LoVo (cell line): ENCODE measurements around the gene SH3GLB1.

ENCODE experiments used
- DNase-seq: peaks from one replicate; pipeline ENCODE4 v3.0.0-alpha.2; 2016; ENCODE audit warnings: low spot score

Gene SH3GLB1

DNA sequence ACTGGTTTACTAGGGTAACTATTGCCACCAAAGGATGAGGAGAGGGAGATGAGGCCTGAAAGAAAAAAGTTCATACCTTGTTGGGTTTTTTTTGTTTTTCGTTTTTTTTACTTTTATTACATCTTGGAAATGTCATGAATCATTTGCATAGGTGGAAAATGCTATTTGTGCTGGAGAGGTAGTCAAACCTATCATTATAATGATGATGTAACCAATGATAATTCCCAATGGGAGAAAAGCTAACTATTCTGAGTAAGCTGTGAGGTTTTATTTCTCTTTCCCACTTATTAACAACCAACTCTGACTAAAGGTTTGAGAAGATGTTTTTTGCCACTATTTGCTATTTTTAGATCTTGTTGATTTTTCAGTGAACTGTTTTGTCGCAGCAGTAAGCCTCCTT, 29.0 kb downstream of the SH3GLB1 start:
- DNase-seq = no peak

DNA sequence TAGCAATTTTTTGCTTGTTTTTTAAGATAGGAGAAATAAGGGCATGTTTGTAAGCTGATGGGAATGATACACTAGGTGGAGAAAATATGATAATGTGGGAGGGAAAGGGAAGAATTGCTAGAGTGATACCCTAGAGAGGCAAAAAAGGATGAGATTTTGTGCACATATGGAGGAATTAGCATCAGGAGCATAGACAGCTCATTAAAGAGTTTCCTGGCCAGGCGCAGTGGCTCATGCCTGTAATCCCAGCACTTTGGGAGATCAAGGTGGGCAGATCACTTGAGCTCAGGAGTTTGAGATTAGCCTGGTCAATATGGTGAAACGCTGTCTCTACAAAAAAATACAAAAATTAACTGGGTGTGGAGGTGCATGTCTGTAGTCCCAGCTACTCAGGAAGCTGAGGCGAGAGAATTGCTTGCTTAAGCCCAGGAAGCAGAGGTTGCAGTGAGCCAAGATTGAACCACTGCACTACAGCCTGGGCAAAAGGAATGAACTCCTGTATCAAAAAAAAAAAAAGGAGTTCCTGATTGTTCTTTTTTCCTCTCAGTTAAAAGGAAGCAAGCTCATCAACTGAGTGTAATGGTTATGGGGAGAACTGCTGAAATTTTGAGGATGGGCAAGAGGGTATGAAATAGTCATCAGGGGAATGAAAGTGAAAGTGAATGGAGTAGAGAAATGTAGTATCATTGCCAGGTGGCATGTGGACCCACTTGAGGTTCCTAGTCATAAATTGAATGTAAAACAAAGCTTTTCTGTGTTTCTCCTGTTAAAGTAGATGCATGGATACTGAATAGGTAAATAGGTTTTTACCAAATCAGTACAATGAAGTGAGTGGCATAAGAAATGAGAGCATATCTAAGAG, 35.5 kb downstream of the SH3GLB1 start:
- DNase-seq = no peak

DNA sequence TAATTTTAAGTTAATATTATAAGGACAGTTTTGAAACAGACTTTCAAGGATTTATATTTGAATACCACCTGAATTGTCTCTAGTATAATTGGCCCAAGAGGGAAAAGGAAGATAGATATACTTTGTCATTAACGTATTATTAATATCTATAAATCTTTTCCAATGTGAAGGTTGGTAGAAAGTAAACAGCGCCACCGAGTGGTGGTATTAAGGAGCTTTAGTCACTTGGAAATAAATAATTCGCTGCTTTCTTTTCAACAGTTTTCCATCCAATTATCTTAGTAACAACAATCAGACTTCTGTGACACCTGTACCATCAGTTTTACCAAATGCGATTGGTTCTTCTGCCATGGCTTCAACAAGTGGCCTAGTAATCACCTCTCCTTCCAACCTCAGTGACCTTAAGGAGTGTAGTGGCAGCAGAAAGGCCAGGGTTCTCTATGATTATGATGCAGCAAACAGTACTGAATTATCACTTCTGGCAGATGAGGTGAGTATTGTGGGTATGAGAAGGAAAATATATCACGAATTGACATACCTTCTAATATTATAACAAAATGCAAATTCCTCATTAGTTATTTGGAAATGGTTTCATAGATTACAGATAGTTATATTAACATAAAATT, 37.7 kb downstream of the SH3GLB1 start:
- peak; percentile 7 for DNase-seq

DNA sequence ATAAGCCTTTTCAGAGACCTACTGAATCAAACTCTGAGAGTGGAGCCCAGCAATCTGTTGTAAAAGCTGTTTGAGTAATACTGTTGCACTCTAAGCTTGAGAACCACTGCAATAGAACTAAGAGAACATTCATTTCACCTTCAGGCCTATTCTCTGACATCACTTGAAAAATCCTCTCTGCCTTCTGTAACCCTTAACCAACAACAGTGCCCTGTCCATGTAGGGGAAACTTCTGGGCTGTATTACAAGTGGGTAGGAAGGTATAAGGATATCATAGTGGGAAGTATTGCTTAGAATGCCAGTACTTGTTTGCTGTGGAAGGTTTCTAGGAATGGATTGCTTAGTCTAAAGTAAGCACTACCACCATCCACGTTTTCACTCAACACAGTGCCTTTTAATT, 42.9 kb downstream of the SH3GLB1 start:
- DNase-seq = no peak

DNA sequence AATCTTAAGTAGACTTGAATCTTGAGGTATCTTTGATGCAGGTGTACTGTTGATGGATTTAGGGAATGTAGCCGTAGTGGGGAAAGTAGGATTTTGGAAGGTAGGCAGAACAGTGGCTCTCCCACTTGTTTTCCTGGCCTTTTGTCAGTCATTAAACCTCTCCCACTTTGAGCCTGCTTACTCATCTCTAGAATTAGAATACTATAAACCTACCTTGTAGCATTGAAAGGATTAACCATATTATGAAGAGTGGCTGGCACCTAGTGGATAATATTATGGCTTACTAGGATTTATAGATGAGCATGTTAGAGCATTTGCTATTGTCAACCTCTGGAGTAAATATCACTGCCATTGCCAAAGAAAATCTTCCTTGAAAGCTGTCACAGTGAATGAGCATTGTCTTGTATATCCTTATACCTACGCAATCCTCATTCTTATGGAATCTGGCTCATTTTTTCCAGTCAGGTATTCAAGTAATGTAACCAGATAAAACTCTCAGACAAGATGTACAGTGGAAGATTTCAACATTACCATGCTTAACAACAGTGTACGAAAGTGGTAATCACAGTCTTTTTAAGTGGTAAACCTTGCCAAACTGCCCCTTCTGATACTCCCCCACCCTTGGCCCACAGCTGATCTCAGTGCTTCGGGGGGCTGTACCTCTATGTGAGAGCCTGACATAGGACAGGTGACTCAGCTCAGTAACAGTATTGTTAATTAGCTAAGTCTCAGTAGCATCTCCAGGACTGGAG, 44.4 kb downstream of the SH3GLB1 start:
- no peak for DNase-seq

DNA sequence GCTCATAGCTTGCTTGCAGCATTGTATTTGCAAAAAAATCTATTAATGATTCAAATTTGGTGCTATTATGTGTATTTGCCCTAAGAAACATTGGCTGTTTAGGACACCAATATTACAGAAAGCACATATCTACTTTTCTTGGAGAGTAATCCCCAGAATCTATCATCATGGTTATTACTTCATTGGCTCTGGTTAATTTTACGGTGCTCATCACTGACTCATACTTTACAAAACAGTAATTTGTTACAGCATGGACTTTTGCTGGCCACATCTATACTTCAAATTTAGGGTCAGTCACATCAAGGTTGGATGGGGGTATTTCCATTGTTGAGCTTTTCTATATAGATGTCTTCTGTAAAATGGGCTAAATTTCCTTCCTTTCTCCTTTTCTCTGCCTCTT, 45.7 kb downstream of the SH3GLB1 start:
- no peak for DNase-seq

DNA sequence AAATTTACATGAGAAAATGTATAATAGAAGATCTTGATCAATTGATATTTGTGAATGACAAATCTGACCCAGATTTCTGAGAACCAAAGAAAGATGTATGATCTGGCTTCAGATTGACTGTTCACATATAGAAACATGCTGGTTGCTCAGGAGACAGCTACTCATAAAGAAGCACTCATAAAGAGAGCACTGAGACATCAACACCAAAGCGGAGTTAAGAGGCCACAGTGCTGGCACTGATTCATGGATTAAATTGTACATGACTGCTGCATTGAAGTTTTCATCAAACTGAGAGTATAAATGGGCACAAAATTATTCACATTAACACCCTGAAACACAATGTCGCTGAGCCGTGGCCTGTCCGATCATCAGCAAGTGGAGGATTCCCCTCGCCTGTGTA, 46.2 kb downstream of the SH3GLB1 start:
- DNase-seq = no peak

DNA sequence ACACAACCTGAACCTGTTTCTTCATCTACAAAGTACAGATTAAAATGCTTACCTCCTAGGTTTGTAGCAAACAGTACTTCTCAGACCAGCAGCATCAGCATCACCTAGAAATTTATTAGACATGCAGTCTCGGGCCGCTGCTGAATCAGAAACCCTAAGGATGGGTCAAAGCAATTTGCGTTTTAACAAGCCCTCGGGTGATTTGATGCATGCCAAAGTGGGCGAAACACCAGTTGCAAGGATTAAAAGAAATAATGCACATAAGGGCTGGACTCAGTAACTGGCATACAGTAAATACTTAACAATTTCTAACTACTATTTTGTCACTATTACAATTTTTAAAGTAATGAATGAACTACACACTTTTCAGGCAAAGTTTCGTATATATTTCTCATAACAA, 47.5 kb downstream of the SH3GLB1 start:
- no peak for DNase-seq

DNA sequence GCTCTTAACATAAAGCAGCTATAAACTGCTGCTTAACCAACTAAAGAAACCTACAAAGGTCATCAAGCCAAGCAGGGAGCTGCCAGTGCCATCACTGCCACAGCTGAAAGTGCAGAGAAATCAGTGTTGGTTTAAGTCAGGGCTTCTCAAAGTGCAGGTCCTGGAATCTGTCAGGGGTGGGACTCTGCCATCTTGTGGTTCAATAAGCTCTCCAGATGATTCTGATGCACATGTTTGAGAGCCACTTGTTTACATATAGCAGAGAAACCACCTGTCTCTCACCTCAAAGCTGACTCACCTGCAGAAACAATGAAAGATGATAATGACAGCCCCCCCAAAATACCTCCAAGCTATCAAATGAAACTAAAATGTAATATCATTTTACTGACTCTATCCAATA, 49.3 kb downstream of the SH3GLB1 start:
- peak; percentile 6 for DNase-seq

DNA sequence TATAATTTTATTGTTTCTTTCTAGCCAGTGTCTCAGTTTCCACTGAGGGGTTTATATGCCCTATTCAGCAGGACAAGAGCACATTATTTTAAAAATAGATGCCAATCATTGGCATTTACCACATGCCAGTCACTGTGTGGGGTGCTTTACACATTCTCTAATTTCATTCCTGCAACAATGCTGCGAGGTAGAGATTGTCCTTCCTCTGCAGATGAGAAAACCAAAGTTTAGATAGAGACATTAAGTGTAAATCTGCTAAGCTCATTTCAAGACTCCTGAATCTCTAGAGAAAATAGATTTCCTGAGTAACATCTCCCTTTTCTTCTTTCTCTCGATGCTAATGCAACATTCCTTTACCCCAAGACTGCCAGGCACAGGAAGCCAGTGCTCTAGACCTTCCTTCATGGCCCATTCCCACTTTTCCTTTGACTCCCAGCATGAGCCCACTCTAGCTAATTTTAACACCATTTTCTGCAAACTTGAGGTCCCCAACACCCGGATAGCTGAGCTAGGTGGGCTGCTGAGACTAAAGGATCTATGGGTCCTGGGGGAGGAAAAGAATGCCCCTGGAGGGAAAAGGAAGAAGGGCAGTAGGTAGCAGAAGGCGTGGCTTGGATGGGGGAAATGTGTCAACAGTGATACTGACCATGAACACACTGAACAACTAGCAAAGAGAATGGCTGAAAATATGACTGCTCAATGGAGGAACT, 50.0 kb downstream of the SH3GLB1 start:
- no peak for DNase-seq

DNA sequence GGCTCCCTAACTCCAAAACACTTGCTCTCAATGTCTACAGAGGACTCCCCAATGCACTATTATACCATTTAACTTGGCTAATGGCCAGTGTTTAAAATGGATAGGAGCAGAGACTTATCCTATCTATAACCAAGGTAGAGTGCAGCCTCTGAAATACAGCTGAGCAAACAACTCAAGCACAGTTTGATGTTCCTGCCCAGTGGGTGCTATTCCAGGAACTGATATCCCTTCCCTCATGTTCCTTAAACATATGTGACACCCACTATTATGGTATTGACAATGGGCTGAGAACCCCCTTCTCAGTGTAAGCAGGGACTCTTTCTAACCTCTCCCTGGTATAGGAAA, 51.7 kb downstream of the SH3GLB1 start:
- DNase-seq = no peak

DNA sequence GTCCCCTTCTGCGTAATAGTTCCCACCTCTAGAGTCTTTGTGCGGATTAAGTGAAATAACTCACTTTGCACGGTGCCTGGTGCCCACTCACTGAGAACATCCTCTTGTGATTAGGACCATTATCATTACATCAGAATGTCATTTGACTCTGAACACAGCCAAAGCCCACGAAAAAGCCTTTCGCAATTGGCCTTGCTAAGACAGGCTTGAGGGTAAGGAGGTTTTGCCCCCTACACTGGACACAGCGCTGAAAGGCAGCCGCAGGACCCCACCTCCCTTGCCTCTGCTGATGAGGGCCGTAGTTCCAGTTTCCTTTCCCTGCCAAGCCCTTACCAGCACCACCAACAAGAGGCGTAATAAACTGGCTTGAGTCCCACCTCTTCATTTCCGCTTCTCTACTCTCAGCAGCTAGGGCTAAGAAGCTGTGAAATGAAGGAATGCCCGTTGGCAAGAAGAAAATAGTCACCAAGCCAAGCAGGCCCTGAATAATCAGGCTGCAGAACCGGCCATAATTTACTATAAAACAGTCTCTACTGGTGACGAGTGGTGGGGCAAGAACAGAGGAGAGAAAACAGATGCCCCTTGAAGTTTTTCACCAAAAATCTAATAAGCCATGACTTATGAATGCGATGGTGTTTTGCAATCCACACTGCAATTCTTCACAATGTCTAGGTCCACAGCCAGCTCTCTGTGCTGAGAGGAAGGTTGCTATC, 53.1 kb downstream of the SH3GLB1 start:
- DNase-seq = no peak

DNA sequence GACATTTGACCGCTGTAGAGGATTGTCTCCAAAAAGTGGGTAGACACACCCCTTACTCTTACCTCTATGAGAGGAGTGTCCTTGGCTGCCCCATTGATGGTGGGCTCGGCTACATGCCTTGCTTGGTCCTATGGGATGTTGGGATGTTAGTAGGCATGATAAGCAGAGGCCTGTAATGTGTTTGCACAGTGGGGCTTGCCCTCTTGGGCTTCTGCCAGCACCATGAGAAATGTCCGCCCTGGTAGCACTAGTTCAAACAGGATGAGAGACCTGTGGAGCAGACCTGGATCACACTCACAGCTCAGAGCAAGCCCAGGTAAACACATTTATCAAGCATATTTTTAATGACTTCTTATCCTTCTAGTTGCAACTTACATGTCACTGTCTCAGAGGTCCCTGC, 54.2 kb downstream of the SH3GLB1 start:
- peak; percentile 40 for DNase-seq

DNA sequence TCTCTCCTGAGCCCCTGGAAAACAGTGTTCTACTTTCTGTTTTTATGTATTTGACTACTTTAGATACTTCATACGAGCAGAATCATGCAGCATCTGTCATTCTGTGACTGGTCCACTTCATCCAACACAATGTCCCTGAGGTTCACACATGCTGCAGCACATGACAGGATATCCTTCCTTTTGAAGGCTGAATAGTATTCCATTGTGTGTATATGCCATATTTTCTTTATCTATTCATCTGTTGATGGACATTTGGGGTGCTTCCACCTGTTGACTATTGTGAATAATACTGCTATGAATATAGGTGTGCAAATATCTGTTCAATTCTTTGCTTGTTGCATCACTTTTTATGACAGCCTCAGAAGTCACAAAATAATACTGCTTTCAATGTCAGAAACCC, 55.8 kb downstream of the SH3GLB1 start:
- DNase-seq = no peak

DNA sequence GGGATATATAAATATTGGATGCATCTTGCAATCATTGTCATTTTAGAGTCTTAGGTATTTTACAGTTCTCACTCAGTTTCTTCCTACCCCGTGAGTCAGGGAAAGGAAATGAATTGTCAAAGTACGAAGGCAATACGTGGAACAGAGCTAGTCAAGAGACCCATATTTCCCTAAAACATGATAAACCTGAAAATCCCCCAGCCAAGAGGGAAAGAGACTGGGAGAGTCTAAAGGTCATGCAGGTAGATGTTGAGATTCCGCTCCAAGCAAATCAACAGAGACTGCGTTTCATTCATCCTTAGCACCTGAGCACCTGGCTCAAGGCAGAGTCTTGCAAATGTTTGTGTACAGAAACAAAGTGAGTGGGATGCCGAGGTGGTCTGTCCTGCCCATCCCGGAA, 58.0 kb downstream of the SH3GLB1 start:
- DNase-seq = no peak

DNA sequence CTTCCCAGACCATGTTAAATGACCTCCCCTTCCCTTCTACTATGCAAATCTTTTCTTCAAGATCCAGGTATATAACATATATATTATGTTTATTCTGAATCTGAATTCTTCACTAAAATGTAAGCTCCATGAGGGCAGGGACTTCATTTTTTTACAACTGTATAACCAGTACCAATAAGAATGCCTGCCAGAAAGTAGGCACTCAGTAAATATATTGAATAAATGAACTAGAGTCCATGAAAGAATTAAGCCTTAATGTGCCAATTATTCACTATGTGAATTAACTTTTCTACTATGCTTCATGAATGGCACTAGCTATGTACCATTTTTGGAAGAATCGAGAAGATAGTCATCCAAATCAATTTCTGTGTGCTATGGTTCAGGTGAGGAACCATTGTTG, 60.1 kb downstream of the SH3GLB1 start:
- DNase-seq = no peak

DNA sequence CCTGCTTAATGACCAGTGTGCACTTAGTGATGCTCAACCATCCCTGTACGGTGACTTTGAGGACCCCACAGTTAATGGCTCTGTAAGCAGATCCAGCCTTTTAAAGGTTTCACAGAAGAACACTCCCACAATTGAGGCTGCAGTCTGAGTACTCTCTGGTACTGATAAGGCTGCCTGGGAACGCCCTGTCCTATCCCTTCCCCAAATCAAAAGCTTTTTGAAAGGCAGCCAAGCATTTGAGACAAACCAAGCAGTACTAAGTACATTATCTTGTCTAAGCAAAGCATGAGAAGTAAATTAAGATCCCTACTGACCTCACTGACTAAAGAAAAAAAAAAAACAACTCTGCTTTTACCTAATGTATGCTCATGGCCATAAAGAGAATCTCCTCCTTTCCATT, 60.7 kb downstream of the SH3GLB1 start:
- DNase-seq = no peak

DNA sequence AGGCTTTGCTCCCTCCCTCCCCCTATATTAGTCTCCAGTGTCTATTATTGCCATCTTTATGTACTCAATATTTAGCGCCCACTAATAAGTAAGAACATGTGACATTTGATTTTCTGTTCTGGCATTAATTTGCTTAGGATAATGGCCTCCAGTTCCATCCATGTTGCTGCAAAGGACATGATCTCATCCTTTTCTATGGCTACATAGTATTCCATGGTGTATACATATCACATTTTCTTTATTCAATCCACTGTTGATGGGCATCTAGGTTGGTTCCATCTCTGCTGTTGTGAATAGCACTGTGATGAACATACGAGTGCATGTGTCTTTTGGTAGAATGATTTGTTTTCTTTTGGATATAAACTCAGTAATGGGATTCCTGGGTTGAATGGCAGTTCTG, 61.3 kb downstream of the SH3GLB1 start:
- DNase-seq = no peak

DNA sequence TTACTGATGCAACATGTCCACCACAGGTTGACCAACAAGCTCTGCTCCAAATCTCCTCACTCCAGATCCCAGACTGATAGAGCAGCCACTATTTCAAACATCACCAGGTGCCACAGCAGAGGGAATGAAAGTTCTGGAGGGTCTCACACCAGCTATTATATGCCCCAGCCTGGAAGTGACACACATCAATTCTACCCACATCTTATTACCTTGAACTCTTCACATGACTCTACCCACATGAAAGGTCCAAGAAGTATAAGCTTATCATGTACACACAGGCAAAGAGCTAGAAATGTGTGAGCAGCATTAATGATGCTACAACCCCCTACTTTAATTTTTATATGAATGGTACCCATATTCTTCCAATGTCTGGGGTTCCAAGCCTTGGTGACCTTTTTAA, 64.2 kb downstream of the SH3GLB1 start:
- no peak for DNase-seq

DNA sequence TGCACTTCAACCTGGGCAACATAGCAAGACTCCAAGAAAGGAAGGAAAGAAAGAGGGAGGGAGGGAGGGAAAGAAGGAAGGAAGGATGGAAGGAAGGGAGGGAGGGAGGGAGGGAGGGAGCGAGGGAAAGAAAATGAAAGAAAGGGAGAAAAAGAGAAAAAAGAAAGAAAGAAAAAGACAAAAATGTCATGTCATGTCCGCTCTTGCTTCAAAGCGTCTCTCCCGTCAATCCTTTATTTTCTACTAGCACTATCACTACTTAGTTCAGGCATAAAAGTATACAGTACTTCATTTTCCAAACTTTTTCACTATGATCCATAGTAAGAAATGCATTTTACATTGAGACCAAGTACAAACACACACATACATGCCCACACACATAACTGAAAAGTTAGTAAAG, 64.7 kb downstream of the SH3GLB1 start:
- no peak for DNase-seq

DNA sequence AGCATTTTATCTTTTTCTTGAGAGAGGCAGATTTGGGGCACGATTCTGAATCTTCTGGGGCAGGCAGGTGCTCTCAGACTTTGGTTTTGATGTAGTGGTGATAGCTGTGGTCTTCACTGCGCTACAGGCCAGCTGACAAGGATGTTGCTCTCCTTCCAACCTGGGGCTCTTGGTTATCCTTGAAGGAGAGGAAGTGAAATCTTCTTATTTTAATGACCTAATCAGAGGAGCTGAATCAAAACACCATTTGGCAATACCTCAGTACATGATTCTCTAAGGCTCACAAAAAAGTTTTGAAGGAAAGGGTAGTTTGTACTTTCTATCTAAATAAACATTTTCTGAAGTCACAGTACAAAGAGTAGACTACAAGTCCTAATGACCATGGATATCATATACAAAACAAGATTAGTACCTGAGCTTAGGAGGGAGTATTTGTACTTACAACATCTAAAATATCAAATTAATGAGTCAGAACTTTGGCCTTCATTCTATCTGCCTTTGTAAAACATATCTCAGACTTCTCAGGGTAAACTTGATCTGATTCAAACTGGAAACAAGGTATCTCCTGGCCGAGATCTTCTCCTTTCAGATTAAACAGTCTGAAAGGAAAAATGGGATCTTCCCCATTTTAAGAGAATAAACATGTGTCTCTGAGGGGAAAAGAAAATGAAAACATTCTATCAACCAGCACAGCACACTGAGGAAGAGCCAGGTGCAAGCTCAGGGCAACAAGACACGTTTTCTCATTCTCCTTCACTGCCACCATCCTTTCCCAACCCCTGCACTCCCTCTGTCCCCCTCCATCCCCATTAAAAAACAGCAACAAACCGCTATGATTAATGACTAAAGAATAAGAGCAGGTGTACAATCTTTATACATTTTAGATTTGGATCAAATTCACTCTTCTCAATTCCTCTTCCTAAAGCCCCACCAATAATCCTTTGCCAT, 69.2 kb downstream of the SH3GLB1 start:
- DNase-seq = peak; percentile 35
